DMS53 (cell line): ENCODE measurements around the gene GRM7.

Experiments
- DNase-seq: peaks from one replicate; lab custom pipeline; 2025; lab: John Stamatoyannopoulos, UW

The GRM7 gene

GRCh38 chr3:7728566-7729519 is 867.9 kb downstream of the GRM7 start:
- peak; percentile 62 for DNase-seq

GRCh38 chr3:7733933-7734332 is 873.0 kb downstream of the GRM7 start:
- DNase-seq = no peak

- no peak for DNase-seq
These were observed 873.5 kb downstream of the GRM7 start for GRCh38 chr3:7734456-7734855.

GRCh38 chr3:7737263-7737662 is 876.3 kb downstream of the GRM7 start:
- no peak for DNase-seq

- DNase-seq = no peak
These were observed 878.8 kb downstream of the GRM7 start for GRCh38 chr3:7739754-7740153.

- no peak for DNase-seq
These were observed 879.5 kb downstream of the GRM7 start for GRCh38 chr3:7740458-7740857.

- peak; percentile 12 for DNase-seq
These were observed 883.9 kb downstream of the GRM7 start for GRCh38 chr3:7744850-7745249.

- DNase-seq = no peak
These were observed 884.8 kb downstream of the GRM7 start for GRCh38 chr3:7745711-7746110.

GRCh38 chr3:7749931-7750695 is 889.2 kb downstream of the GRM7 start:
- DNase-seq = no peak

- no peak for DNase-seq
These were observed 891.1 kb downstream of the GRM7 start for GRCh38 chr3:7752005-7752404.

- DNase-seq = no peak
These were observed 893.9 kb downstream of the GRM7 start for GRCh38 chr3:7754653-7755441.

- DNase-seq = no peak
These were observed 898.7 kb downstream of the GRM7 start for GRCh38 chr3:7759630-7760029.

GRCh38 chr3:7760718-7761117 is 899.8 kb downstream of the GRM7 start:
- DNase-seq = no peak

- DNase-seq = no peak
These were observed 903.2 kb downstream of the GRM7 start for GRCh38 chr3:7764115-7764514.

GRCh38 chr3:7766530-7766929 is 905.6 kb downstream of the GRM7 start:
- DNase-seq = no peak

- DNase-seq = no peak
These were observed 918.4 kb downstream of the GRM7 start for GRCh38 chr3:7779331-7779730.

- no peak for DNase-seq
These were observed 920.5 kb downstream of the GRM7 start for GRCh38 chr3:7781395-7781794.

GRCh38 chr3:7787871-7788828 is 927.2 kb downstream of the GRM7 start:
- DNase-seq = peak; percentile 21

- DNase-seq = peak; percentile 0
These were observed 928.0 kb downstream of the GRM7 start for GRCh38 chr3:7788881-7789280.

- DNase-seq = no peak
These were observed 928.4 kb downstream of the GRM7 start for GRCh38 chr3:7789324-7789723.

- DNase-seq = no peak
These were observed 929.2 kb downstream of the GRM7 start for GRCh38 chr3:7790141-7790540.
